Stimulated activated CD4-positive, alpha-beta T cell treated with anti-CD3 and anti-CD28 coated beads, Interleukin-2, amount 100 ng/mL, for 24 hours (primary cell): ENCODE measurements around the gene DLGAP1.
"Not testable (repeated sequence)": the region's sequence is repeated elsewhere in the genome, so short reads cannot be mapped to it uniquely, and the experiment has no call there.

Experiments used
- DNase-seq, 2 donors: peaks; one replicate each; pipeline ENCODE4 v3.0.0-alpha.2; 2020

The DLGAP1 gene

DNA sequence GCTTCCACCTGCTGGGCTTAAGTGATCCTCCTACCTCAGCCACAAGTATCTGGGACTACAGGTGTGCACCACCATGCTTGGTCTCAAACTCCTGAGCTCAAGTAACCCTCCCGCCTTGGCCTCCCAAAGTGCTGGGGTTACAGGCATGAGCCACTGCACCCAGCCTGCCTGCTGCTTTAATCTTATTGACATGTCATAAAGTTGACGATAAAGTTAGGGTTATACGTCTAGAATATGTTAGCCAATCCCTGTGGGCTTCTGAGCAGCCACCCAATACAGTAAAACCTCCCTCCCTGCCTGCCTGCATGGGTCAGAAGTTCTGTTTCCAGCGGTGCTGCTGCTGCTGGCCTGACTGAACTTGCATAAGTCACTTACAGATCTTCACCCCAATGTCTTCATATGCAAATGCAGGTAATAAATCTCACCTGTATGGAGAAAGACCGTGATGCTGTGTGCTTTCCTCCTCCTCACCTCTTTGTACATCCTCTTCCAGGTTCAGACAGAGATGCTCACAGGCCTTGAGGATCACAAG is 975.1 kb downstream of the DLGAP1 start:
- no peak for DNase-seq

DNA sequence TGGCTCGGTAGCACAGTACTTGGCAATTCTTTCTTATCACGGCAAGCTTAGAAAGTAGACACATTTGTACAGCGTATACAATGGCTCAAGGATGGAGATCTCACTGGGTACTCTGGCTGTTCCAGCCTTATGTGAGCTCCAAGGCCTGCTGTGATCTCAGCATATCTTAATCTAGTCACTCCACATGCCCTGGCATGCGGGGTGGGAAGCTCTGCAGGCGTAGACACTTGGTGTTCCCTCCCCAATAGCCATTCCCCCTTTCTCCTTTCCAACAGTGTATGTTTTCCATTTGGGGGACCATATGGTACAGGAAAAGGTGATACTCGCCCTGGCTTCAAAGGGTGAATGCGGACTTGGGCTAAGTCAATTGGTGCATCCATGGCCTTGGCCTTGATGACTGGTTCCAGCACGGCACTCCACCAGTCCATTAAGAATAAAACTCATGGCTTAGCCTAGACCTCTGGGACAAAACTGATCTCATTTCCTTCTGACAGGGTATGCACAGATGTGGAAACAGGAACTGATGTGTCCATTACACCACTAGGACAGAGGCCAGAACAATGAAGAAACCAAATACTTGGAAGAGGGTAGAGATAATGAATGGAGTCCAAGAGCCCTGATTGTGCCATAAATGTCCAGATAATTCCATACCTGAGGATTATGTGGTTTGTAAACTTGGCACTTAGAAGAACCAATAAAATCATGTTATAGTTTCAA is 976.7 kb downstream of the DLGAP1 start:
- no peak for DNase-seq

DNA sequence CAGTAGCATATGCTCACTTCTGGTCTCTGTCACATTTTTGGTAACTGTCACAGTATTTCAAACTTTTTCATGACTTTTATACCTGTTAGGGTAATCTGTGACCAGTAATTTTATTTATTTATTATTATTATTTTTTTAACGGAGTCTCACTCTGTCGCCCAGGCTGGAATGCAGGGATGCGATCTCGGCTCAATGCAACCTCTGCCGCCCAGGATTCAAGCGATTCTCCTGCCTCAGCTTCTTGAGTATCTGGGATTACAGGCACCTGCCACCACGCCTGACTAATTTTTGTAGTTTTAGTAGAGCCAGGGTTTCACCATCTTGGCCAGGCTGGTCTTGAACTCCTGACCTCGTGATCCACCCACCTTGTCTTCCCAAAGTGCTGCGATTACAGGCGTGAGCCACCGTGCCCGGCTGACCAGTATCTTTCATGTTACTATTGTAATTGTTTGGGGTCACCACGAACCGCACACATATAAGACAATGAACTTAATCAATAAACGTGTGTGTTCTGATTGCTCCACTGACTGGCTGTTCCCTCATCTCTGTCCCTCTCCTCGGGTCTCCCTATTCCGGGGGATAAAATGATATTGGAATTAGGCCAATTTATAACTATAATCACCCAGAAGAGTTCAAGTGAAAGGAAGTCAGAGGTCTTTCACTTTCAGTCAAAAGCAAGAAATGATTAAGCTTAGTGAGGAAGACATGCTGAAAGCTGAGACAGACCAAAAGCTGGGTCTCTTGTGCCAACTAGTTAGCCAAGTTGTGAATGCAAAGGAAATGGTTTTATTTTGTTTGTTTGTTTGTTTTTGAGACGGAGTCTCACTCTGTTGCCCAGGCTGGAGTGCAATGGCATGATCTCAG is 982.2 kb downstream of the DLGAP1 start:
- no peak for DNase-seq

DNA sequence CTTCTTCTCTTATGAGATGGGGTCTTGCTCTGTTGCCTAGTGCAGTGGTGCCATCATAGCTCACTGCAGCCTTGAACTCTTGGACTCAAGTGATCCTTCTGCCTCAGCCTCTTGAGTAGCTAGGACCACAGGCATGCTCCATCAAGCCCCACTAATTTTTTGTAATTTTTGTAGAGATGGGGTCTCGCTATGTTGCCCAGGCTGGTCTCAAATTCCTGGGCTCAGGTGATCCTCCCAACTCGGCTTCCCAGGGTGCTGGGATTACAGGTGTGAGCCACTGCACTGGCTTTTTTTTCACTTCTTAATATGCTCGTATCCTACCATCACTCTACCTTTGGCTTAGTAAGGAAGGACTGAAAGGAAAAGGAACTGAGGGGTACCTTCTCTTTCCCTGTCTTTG is 983.0 kb downstream of the DLGAP1 start:
- not testable (repeated sequence) for DNase-seq

DNA sequence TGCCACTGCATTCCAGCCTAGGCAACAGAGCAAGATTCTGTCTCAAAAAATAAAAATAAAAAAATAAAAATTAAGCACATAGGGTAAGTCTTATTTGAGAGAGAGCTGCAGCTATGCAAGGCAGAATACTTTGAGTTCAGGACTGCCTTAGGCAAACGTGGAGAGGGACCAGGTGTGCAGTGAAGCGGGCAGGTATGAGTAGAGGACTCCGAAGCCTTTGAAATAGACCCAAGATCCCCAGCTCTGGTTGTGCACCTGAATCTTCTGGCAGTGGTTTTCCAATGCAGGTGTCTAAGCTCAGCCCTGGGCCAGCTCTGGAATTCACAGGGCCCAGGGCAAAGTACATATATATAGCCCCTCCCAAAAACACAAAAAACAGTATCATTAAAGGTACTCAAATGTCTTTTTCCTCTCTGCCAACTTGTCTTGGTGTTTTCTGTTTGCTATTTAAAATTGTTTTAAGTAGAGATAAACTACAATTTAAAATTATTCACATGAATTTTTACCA is 983.9 kb downstream of the DLGAP1 start:
- DNase-seq, result no peak

DNA sequence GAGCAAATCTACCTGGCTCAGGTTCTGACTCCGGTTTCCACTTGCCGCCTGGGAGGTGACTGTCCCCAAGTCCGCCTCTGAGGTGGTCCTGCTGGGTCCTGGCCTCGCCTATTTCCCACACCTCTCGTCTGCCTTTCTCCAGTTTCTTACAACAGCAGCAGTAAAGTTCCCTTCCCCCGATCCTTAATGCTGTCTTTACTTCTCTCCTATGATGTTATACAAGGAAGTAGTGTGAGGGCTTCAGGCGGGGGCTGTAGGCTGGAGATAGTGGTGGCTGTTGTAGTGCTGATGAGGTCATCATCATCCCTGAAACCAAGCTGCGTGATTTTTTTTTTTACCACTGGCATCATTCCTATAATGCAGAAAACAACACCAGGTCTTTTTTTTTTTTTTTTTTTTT is 986.3 kb downstream of the DLGAP1 start:
- DNase-seq, result no peak

DNA sequence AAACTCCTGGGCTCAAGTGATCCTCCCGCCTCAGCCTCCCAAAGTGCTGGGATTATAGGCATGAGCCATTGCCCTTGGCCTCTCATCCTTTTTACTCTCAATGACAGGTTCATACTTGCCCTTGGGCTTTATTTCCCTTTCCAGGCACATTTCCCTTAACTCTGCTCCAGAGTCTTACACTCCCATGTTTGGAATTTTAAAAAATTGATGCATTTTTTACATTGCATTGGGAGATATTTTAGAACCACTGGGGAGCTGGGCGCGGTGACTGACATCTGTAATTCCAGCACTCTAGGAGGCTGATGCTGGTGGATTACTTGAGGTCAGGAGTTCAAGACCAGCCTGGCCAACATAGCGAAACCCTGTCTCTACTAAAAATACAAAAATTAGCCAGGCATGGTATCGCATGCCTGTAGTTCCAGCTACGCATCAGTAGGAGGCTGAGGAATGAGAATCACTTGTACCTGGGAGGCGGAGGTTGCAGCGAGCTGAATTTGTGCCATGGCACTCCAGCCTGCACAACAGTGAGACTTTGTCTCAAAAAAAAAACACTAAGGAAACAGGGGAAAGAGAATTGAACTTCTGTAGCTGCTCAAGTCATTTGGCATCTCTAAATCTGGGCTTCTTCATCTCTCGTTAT is 986.9 kb downstream of the DLGAP1 start:
- no peak for DNase-seq

DNA sequence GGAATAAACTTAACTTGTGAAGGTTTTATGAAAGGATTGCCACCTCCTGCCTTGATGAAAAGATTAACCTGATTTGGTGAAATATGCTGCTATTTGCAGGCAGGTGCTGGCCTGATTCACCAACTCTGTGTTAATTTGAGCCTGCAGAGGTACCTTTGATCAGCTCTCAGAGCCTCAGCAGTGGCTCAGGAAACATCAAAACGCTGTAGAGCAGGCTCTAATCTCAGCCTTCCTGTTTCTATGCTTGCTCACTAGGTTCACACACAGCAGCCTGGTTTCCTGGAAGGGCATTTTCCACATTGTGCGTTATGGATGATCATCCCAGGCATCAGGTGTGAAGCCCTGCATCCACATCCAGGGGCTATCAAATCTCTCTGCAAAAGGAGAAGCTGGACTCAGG is 988.2 kb downstream of the DLGAP1 start:
- no peak for DNase-seq

DNA sequence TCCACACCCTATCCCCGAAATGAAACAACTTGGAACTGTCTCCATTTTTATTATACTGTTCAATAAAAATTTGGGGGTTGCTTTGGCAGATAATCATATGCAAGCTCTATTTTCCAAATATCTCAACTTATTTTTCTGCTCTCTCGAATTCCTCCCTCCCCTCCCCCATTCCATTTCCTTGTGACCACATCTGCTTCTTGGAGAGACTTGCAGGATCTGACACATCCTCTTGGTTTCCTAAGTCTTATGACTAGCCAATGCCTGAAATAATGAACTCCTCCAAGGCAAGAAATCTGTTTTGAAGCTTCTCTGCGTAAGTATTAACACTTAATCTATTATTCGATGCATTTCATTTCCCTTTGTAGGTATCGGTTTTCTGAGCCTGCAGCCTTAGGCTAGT is 989.1 kb downstream of the DLGAP1 start:
- DNase-seq, result no peak

DNA sequence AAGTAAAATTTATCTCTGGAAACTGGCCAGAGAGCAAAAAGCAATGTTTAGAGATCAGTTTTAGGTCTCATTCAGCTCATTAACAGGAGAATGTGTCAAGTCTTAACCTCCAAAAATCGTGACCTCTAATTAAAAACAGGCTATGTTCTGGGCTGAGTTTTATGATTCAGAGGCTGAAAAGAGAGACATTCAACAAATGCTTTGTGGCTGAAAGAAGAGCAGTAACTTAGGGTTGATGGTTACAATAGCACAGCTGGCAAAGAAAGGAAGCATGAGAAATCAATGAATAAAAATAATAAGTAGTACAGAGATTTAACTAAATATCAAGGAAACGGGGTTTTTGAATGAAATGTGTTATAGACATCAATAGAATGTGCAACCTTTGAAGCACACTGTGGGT is 992.1 kb downstream of the DLGAP1 start:
- DNase-seq, result no peak

DNA sequence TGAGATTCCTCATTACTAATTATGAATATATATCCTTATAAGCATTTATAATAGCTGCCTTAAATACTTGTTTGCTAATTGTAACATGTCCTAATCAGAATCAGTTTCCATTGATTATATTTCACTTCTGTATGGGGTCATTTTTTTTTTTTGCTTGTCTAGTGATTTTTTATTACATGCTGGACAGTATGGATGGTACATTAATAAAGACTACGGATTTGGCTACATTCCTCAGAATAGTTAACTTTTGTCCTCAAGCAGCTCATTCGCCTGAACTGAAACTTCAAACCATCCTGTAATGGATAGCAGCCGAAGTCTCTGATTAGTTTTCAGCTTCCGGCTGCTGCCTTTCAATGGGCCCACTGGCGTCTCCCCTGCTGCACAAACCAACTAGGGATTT is 993.4 kb downstream of the DLGAP1 start:
- no peak for DNase-seq

DNA sequence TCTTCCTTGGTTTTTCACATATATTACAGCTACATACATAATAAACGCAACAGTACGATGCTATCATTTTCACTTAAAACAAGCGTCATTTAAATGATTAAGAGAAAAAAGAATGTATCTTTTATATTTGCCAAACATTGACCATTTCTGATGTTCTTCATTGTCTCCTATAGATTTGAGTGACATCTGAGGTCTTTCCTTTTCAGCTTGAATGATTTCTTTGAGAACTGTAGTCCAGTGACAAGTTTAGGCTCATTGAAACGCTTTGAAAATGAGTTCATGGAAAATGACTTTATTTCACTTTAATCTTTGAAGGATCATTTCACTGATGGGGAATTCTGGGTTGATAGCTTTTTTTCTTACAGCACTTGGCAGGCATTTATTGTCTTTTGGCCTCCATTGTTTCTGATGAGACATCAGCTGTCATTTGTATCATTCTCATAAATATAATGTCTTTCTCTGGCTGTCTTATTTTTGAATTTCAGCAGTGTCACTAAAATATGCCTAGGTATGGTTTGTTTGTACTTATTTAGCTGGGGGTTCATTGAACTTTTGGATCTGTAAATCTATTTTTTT is 994.2 kb downstream of the DLGAP1 start:
- no peak for DNase-seq

DNA sequence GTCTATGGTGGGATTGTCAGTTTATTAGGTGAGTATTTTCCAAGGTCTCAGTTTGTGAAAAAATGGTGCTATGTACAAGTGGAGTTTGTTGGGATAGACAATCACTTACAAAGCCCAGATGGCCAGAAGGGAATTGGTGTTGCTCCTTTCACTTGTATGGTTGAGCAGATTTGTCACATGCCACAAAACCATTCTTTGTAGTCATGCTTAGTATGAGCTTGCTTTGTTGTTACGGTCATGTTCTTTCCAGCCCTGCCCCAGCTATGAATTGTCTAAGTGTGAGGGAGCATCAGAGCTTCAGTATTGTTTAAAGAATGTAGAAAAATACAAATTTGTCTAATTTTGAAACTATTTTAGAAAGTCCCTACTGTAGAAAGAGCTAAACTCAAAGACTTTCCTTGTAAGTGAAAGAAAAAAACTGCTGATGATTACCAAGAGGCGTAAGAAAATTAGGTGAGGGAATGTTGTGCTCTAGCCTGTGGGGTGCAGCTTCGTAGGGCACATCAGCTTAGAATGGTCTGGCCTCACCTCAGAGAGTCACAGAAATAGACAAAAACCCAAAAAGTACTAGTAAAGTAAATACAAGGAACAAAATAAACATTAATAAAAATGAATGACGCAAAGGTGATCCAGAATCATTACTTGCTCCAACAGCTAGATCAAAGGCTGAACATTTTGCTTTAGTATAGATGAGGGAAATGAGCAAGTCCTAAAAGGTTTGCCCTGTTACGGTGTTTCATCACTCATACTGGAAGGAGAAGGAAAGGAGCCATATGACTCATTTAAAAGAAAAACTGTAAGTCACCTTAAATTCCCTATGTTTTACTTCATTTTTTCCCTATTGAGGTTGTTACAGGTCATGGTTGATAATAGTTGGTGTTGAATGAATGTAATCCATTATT is 995.9 kb downstream of the DLGAP1 start:
- no peak for DNase-seq

DNA sequence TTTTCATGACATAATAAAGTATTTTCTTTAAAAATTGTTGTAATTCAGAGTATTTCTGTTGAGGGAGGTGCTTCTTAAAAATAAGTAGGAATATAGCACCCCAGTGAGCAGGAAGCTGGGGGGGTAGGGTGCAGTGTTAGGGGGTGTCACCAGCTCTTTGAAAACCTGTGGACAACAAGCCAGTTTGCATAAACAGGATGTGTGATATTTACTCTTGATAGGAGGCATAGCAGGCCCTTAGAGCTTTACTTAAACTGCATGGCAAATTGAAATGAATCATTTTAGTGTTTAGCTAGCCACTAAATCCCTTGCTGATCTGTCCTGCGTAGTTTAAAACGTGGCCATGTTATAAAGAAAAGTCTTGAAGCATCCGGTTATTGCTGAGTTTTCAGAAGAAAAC is 996.7 kb downstream of the DLGAP1 start:
- DNase-seq, result no peak

DNA sequence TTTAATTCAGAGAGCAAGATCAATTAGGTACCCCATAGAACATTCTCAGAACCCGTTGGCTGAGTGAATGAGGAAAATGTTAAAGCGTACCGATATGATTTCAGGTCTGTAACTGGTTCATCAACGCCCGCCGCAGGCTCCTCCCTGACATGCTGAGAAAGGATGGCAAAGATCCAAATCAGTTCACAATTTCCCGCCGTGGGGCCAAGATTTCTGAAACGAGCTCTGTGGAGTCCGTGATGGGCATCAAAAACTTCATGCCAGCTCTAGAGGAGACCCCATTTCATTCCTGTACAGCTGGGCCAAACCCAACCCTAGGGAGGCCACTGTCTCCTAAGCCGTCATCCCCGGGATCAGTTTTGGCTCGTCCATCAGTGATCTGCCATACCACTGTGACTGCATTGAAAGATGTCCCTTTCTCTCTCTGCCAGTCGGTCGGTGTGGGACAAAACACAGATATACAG is 997.8 kb downstream of the DLGAP1 start:
- DNase-seq, result no peak

DNA sequence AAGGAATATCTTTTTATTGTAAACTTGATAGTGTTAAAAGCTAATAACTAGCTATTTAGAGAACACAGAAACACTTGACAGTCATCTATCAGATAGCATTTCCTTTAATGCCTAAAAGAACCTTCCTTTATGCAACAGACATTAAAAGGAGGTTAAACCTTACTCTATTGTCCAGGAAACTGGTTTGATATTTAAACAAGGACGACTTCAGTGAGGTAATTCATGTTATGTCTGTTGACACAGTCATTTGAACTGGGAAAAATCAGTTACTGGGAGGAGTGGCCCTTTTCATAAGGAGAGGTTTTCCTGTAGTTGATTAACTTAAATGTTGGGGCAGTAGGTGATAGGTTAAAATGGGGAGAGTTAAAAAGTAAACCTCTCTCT is 998.4 kb downstream of the DLGAP1 start:
- DNase-seq, result no peak

DNA sequence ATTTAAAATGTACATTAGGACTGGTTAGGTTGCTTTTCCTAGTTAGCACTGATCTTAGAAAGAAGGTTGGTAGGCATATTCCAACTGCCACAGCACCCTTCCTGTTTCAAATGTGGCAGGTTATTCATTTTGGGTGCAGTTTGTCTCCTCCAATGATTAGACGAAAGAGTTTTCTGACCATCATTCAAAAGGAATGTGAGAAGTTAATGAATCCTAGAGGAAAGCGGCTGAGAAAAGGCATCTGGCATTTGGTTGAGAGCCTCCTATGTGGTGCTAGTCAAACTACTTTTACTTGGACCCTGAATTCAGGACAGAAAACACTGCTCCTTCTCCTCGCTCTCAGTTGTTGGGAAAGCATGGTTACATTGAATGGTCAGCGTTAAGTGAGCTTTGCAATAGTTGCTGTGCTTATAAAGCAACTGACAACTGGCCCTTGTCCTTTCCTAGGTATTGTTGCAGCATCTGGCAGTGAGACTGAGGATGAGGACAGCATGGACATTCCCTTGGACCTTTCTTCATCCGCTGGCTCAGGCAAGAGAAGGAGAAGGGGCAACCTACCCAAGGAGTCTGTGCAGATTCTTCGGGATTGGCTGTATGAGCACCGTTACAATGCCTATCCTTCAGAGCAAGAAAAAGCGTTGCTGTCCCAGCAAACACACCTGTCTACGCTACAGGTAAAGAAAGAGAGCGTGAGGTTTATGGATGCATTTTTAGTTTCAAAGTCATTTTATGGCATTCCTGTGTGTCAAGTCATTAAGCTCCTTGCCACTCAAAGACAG is 999.0 kb downstream of the DLGAP1 start:
- no peak for DNase-seq

DNA sequence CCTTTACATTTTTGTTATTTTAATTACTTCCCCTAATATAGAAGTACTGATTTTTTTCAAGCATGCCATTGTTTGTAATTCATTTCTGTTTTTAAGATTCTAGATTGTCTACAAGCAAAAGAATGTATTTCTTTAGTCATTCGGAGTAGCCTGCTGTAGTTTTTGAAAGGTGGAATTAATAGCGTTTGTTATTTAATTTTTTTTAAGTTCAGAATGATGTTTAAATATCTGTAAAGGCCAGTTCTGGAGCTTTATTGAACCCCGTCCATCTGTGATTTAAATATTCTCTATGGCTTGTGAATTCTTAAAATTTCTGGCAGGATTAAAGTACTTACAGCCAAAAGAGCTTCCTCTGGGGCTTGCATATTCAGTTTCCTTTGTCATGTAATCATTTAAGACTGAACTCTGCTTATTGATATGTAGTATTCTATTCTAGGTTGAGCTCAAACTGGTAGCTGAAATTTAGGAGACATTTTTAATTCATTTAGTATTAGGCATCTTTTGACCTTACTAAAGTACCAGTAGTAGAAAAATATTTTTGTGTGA is 999.9 kb downstream of the DLGAP1 start:
- DNase-seq, result no peak

DNA sequence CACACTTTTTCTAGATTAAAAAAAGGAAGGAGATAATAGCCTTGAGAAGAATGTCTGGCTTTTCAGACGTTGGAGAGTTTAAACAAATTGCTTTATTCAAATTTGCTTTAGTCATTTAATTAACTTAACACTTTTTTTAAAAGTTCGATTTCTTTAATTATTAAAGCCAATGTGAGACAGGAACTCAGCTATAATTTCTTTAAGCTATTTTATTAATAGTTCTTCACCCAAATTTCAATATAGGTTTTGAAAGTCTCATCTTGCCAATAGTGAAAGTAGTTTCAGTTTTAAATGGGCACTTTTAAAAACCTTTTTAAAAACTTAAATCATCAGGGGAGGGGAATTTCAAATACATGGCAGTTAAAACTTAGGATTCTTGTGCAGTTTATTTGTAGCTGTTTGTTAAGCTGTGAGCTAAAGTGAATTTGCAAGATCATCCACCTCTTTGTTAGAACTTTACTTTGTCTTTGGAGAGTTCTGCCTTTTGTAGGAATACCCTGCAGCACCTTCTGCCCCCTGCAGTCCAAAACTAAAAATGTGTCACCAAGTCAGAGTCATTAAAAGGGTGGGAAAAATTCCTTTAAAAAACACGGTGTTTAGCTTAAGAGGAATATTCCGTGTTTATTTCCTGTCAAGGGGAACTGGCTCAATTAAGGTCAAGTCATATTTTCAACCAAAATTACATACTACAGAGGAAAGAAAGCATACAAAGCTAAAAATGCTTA is 1000.6 kb downstream of the DLGAP1 start:
- DNase-seq, result peak; percentile 14 to 39
